Vagina (tissue), 2 donors: ENCODE data around the gene PEMT. TPM values are rescaled to one million over a fixed set of nuclear protein-coding genes. Genes with fewer than 3 reads are reported as not detected.

Source experiments
- DNase-seq, 2 donors: peaks; one replicate each; pipeline ENCODE4 v3.0.0-alpha.2; 2017; ENCODE audit errors: extremely low spot score in 2 of 2
- H3K27ac ChIP-seq: fragments of 200-600 bp; sonication (generic); one replicate; pipeline ENCODE4 v1.5.1; 2019
- H3K27me3 ChIP-seq: fragments of 200-600 bp; sonication (generic); one replicate; pipeline ENCODE4 v1.5.1; 2019
- H3K36me3 ChIP-seq, 2 donors: fragments of 200-600 bp; sonication (generic); one replicate each; pipeline ENCODE4 v1.5.1; 2017 to 2019
- H3K4me1 ChIP-seq: fragments of 200-600 bp; sonication (generic); one replicate; pipeline ENCODE4 v1.5.1; 2019
- H3K4me3 ChIP-seq, 2 donors: fragments of 200-600 bp; sonication (generic); 1 replicate in 1 of 2; 2 replicates in 1 of 2; pipeline ENCODE4 v1.5.1; 2016 to 2019
- H3K9me3 ChIP-seq: fragments of 200-600 bp; sonication (generic); one replicate; pipeline ENCODE4 v1.5.1; 2019
- POLR2A ChIP-seq, 2 donors: fragments of 450-650 bp; IDR thresholded peaks; one replicate each; pipeline ENCODE4 v1.6.1; 2017; ENCODE audit warnings: antibody characterized with exemption in 2 of 2, mild to moderate bottlenecking in 2 of 2, moderate library complexity in 2 of 2
- POLR2AphosphoS5 ChIP-seq, 2 donors: sonication (generic); formaldehyde crosslinking; IDR thresholded peaks; one replicate each; pipeline ENCODE4 v1.9.0; 2017; ENCODE audit warnings: antibody characterized with exemption in 2 of 2, mild to moderate bottlenecking in 2 of 2, low read depth in 1 of 2; ENCODE audit not compliant: insufficient read depth in 1 of 2
- intact Hi-C: fragments of 100-400 bp; cut with DNase I; formaldehyde crosslinking; loops from one replicate; pipeline ENCODE4 v1.15.1; 2023
- total RNA-seq: library from RNA; depleted of rRNA; stranded (reverse); fragments of >200 nt; gene quantifications from one replicate; pipeline ENCODE4 v1.2.3, GENCODE V29; 2016
- TF ChIP-seq, protein P1 (sequence below), 3 experiments: fragments of 450-650 bp in 2 of 3; fragments of 200-600 bp in 1 of 3; sonication (generic) in 1 of 3; IDR thresholded peaks; one replicate each; pipeline ENCODE4 v1.5.1; 2017 to 2019; ENCODE audit warnings: antibody characterized with exemption in 3 of 3, mild to moderate bottlenecking in 2 of 3, moderate library complexity in 2 of 3

The PEMT gene
- total RNA-seq, 1 donor from 2014 or later = 37.3 TPM

DNA sequence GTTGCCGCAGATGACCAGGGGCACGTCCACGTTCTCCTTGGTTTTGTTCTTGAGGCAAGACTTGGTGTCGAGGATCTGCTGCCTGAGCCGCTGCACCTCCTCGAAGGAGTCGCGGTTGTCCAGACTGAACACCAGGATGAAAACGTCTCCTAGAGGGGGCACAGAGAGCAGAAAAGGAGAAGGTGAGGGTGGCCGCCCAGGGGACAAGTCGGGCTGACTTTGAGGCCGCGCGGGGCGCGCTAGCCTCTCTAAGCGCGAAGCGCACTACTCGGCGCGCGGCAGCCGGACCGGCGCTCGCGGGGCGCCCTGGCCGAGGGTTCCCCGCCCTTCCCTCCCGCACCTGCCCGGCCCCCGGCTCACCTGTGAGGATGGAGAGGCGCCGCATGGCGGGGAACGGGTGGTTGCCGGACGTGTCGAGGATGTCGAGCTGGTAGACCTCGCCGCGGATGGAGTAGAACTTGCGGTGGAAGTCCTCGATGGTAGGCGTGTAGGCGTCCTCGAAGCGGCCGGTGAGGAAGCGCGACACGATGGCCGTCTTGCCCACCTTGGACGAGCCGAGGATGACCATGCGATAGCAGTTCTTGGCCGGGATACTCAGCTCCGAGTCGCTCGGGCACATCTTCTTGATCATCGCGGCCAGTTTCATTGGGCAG is 95.8 kb downstream of the PEMT start:
- Histone ChIP-seq H3K27me3 (no peaks in the 10 kb centered on the region), H3K36me3 (peaks cover 0 to 13% of the 10 kb centered on the region in 2 donors), H3K4me3 (peak overlapping the region; percentile 64 to 72), H3K27ac (peak overlapping the region; percentile 93), H3K9me3 (no peaks in the 10 kb centered on the region), H3K4me1 (peaks cover 34% of the 10 kb centered on the region)
- intact Hi-C loops = loop anchor here (2.0 to 10.0 kb wide), 3 partner anchors 71 to 138 kb away; no protein-coding TSS in a partner anchor
- no peak for DNase-seq
- TF ChIP-seq POLR2A (IDR thresholded peaks at IDR 0.05) (no peak), POLR2AphosphoS5 (IDR thresholded peaks at IDR 0.05; ENCODE audit: insufficient read depth in 1 of 2, low read depth in 1 of 2) (peak in 1 of 2 donors; percentile 1)
- TF ChIP-seq, protein P1, sequence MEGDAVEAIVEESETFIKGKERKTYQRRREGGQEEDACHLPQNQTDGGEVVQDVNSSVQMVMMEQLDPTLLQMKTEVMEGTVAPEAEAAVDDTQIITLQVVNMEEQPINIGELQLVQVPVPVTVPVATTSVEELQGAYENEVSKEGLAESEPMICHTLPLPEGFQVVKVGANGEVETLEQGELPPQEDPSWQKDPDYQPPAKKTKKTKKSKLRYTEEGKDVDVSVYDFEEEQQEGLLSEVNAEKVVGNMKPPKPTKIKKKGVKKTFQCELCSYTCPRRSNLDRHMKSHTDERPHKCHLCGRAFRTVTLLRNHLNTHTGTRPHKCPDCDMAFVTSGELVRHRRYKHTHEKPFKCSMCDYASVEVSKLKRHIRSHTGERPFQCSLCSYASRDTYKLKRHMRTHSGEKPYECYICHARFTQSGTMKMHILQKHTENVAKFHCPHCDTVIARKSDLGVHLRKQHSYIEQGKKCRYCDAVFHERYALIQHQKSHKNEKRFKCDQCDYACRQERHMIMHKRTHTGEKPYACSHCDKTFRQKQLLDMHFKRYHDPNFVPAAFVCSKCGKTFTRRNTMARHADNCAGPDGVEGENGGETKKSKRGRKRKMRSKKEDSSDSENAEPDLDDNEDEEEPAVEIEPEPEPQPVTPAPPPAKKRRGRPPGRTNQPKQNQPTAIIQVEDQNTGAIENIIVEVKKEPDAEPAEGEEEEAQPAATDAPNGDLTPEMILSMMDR (IDR thresholded peaks at IDR 0.05) = no peak

- TF ChIP-seq POLR2A (IDR thresholded peaks at IDR 0.05) (no peak), POLR2AphosphoS5 (IDR thresholded peaks at IDR 0.05; ENCODE audit: insufficient read depth in 1 of 2, low read depth in 1 of 2) (peak in 1 of 2 donors; percentile 56)
- TF ChIP-seq, protein P1 (IDR thresholded peaks at IDR 0.05) = no peak
- Histone ChIP-seq H3K27ac (peak overlapping the region; percentile 93), H3K4me1 (peaks cover 34% of the 10 kb centered on the region), H3K27me3 (no peaks in the 10 kb centered on the region), H3K4me3 (peak overlapping the region; percentile 64 to 72), H3K9me3 (no peaks in the 10 kb centered on the region), H3K36me3 (peaks cover 0 to 13% of the 10 kb centered on the region in 2 donors)
- intact Hi-C loops = loop anchor here (5.0 to 10.0 kb wide), 2 partner anchors 120 to 138 kb away; no protein-coding TSS in a partner anchor
- no peak for DNase-seq
Measured at GRCh38 chr17:17494870-17495535, 96.5 kb downstream of the PEMT start.

GRCh38 chr17:17494499-17494869 is 97.0 kb downstream of the PEMT start:
- TF ChIP-seq POLR2AphosphoS5 (IDR thresholded peaks at IDR 0.05; ENCODE audit: insufficient read depth in 1 of 2, low read depth in 1 of 2) (no peak), POLR2A (IDR thresholded peaks at IDR 0.05) (no peak)
- TF ChIP-seq, protein P1 (IDR thresholded peaks at IDR 0.05) = no peak
- DNase-seq = no peak
- intact Hi-C loops = loop anchor here (10.0 kb wide), 1 partner anchor 120 kb away; no protein-coding TSS in a partner anchor
- Histone ChIP-seq H3K27me3 (no peaks in the 10 kb centered on the region), H3K27ac (peak overlapping the region; percentile 93), H3K4me1 (peaks cover 34% of the 10 kb centered on the region), H3K4me3 (peak overlapping the region; percentile 64 to 72), H3K36me3 (peaks cover 0 to 13% of the 10 kb centered on the region in 2 donors), H3K9me3 (no peaks in the 10 kb centered on the region)

DNA sequence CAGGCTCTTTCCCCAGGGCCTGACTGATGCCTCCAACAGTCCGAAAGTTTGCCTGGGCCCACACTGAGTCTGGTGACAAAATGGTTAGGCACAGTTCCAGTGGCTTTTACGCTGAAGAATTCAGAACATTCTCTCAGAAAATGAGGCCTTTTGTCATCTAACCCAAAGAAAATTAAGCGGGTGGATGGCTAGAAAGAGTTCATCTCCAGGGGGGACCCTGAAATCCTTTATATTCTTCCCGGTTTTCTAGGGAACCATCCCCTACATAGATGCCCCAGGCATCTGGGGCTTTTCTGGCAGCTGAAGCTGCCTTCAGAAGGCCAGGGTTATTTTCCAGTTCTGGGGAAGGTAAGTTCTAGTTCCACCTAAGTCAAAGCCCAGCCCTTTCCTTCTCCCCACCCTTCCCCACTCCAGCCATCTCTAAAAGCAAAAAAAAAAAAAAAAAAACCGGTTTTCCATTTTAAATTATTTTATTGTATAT is 97.5 kb downstream of the PEMT start:
- no peak for DNase-seq
- Histone ChIP-seq H3K4me3 (peak overlapping the region in 1 of 2 donors; percentile 72), H3K27me3 (no peaks in the 10 kb centered on the region), H3K4me1 (peaks cover 34% of the 10 kb centered on the region), H3K36me3 (peaks cover 0 to 13% of the 10 kb centered on the region in 2 donors), H3K9me3 (no peaks in the 10 kb centered on the region), H3K27ac (peak overlapping the region; percentile 93)
- TF ChIP-seq POLR2A (IDR thresholded peaks at IDR 0.05) (no peak), POLR2AphosphoS5 (IDR thresholded peaks at IDR 0.05; ENCODE audit: insufficient read depth in 1 of 2, low read depth in 1 of 2) (no peak)
- TF ChIP-seq, protein P1 (IDR thresholded peaks at IDR 0.05) = no peak
- intact Hi-C loops = loop anchor here (10.0 kb wide), 1 partner anchor 121 kb away; no protein-coding TSS in a partner anchor
